GM19328 (cell line): ENCODE results near the gene CENPO.

Source experiments
- ATAC-seq: cut with Tn5 transposase; IDR thresholded peaks from one replicate; pipeline ENCODE4 v1.9.1; 2021; ENCODE audit warnings: mild to moderate bottlenecking, moderate library complexity; ENCODE audit not compliant: unreplicated experiment

The CENPO gene

GRCh38 chr2:24857746-24858145 is 64.5 kb downstream of the CENPO start:
- no peak for ATAC-seq

- no peak for ATAC-seq
Observed at GRCh38 chr2:24858996-24859395, 65.8 kb downstream of the CENPO start.

GRCh38 chr2:24859968-24860600 is 66.9 kb downstream of the CENPO start:
- no peak for ATAC-seq

- ATAC-seq, result no peak
Observed at GRCh38 chr2:24860631-24861030, 67.4 kb downstream of the CENPO start.

GRCh38 chr2:24861500-24861899 is 68.3 kb downstream of the CENPO start:
- no peak for ATAC-seq

- no peak for ATAC-seq
Observed at GRCh38 chr2:24863641-24864040, 70.4 kb downstream of the CENPO start.

GRCh38 chr2:24866946-24867345 is 73.7 kb downstream of the CENPO start:
- no peak for ATAC-seq

- ATAC-seq, result no peak
Observed at GRCh38 chr2:24870440-24870839, 77.2 kb downstream of the CENPO start.

- ATAC-seq, result no peak
Observed at GRCh38 chr2:24870891-24871705, 77.9 kb downstream of the CENPO start.

GRCh38 chr2:24871852-24872333 is 78.7 kb downstream of the CENPO start:
- ATAC-seq, result no peak
